H1 (cell line): Measurements from ENCODE around the gene LY6G6D. TPM values are rescaled to one million over a fixed set of nuclear protein-coding genes. Genes with fewer than 3 reads are reported as not detected.

Experiments
- CTCF ChIA-PET: fragments of 300-600 bp; sonication (Branson Sonifier 250); formaldehyde crosslinking; loops from one replicate; lab custom pipeline; 2021; ENCODE audit not compliant: partially characterized antibody; lab: Charles Lee
- POLR2A ChIA-PET: fragments of 300-600 bp; sonication (Branson Sonifier 250); formaldehyde crosslinking; loops from one replicate; lab custom pipeline; 2021; ENCODE audit warnings: inconsistent platforms; ENCODE audit not compliant: partially characterized antibody; lab: Charles Lee
- DNase-seq, 2 experiments: peaks; one replicate each; pipeline versions ENCODE4 v3.0.0 to v3.0.0-alpha.2; 2010 to 2022; ENCODE audit warnings: low spot score in 2 of 2, low read depth in 1 of 2, mixed read lengths in 1 of 2
- FAIRE-seq: peaks from 2 replicates; lab custom pipeline; 2011; peaks lifted over from hg19 to GRCh38; lab: Jason Lieb, UNC
- H2AFZ ChIP-seq: 2 replicates; pipeline ENCODE4 v1.8.1; 2012; ENCODE audit warnings: low read length, inconsistent platforms
- H2AK5ac ChIP-seq: 2 replicates; pipeline ENCODE4 v1.6.1; 2013; ENCODE audit warnings: low read depth, low read length
- H2BK120ac ChIP-seq: replicated peaks from 2 replicates; pipeline ENCODE3; 2013; ENCODE audit warnings: low read depth, low read length, inconsistent platforms
- H2BK12ac ChIP-seq: 2 replicates; pipeline ENCODE4 v1.6.1; 2013; ENCODE audit warnings: low read depth, low read length
- H2BK15ac ChIP-seq: 2 replicates; pipeline ENCODE4 v1.6.1; 2013; ENCODE audit warnings: low read length
- H2BK20ac ChIP-seq: 2 replicates; pipeline ENCODE4 v1.6.1; 2013; ENCODE audit warnings: low read length
- H2BK5ac ChIP-seq: 2 replicates; pipeline ENCODE4 v1.6.1; 2013; ENCODE audit warnings: low read depth, low read length
- H3K14ac ChIP-seq: 2 replicates; pipeline ENCODE4 v1.6.1; 2013; ENCODE audit warnings: inconsistent platforms; ENCODE audit not compliant: insufficient read length
- H3K18ac ChIP-seq: 2 replicates; pipeline ENCODE4 v1.6.1; 2013; ENCODE audit warnings: low read length; ENCODE audit errors: extremely low read depth
- H3K23ac ChIP-seq: 2 replicates; pipeline ENCODE4 v1.6.1; 2013; ENCODE audit warnings: inconsistent platforms; ENCODE audit not compliant: insufficient read length
- H3K23me2 ChIP-seq: 2 replicates; pipeline ENCODE4 v1.6.1; 2013; ENCODE audit warnings: low read depth, low read length
- H3K27ac ChIP-seq: 2 replicates; pipeline ENCODE4 v1.6.1; 2011; ENCODE audit warnings: low read depth, low read length, inconsistent platforms
- H3K27me3 ChIP-seq, 4 experiments: replicated peaks in 1 of 4; 1 replicate in 1 of 4; 2 replicates in 3 of 4; pipeline versions ENCODE4 v1.6.1 to v1.8.1; 2011 to 2013; ENCODE audit warnings: low read length in 3 of 4, mild to moderate bottlenecking in 3 of 4, inconsistent platforms in 2 of 4, mixed read lengths in 2 of 4, moderate library complexity in 1 of 4; ENCODE audit not compliant: control insufficient read depth in 3 of 4, insufficient read depth in 3 of 4; ENCODE audit errors: extremely low read depth in 1 of 4
- H3K36me3 ChIP-seq, 4 experiments: 2 replicates each; pipeline versions ENCODE4 v1.6.1 to v1.8.1; 2011 to 2013; ENCODE audit warnings: mild to moderate bottlenecking in 4 of 4, low read length in 3 of 4, moderate library complexity in 2 of 4, control low read depth in 1 of 4, inconsistent platforms in 1 of 4; ENCODE audit not compliant: insufficient read depth in 4 of 4, control insufficient read depth in 2 of 4
- H3K4ac ChIP-seq: replicated peaks from 2 replicates; pipeline ENCODE3; 2013; ENCODE audit warnings: low read length, low read depth, mixed read lengths, inconsistent platforms; ENCODE audit not compliant: insufficient read length
- H3K4me1 ChIP-seq, 4 experiments: replicated peaks in 1 of 4; 1 replicate in 1 of 4; 2 replicates in 3 of 4; pipeline versions ENCODE4 v1.6.1 to v1.8.1; 2011 to 2013; ENCODE audit warnings: low read length in 3 of 4, inconsistent platforms in 2 of 4, mixed read lengths in 1 of 4; ENCODE audit not compliant: insufficient read depth in 4 of 4, control insufficient read depth in 3 of 4
- H3K4me2 ChIP-seq, 2 experiments: 2 replicates each; pipeline versions ENCODE4 v1.6.1 to v1.8.1; 2011 to 2013; ENCODE audit warnings: low read depth in 2 of 2, low read length in 2 of 2, control low read depth in 1 of 2, inconsistent platforms in 1 of 2, mild to moderate bottlenecking in 1 of 2; ENCODE audit not compliant: insufficient read depth in 1 of 2
- H3K4me3 ChIP-seq, 4 experiments: fragments of 200-600, 300-600 bp in 1 of 4; sonication (generic), shearing (Covaris generic), sonication (Bioruptor Twin) in 1 of 4; 2 replicates each; pipeline versions ENCODE4 v1.5.1 to v1.8.1; 2011 to 2016; ENCODE audit warnings: low read length in 4 of 4, low read depth in 3 of 4, control low read depth in 2 of 4, inconsistent platforms in 2 of 4, mild to moderate bottlenecking in 2 of 4, mixed read lengths in 1 of 4, moderate library complexity in 1 of 4; ENCODE audit not compliant: insufficient read depth in 2 of 4; ENCODE audit errors: extremely low read depth in 1 of 4
- H3K56ac ChIP-seq: replicated peaks from 2 replicates; pipeline ENCODE3; 2013; ENCODE audit warnings: low read depth, mild to moderate bottlenecking, mixed read lengths, low read length, inconsistent platforms; ENCODE audit not compliant: insufficient read length
- H3K79me1 ChIP-seq: 2 replicates; pipeline ENCODE4 v1.6.1; 2013; ENCODE audit warnings: low read depth, low read length, control low read depth
- H3K79me2 ChIP-seq, 2 experiments: 2 replicates each; pipeline versions ENCODE4 v1.6.1 to v1.8.1; 2012 to 2013; ENCODE audit warnings: low read length in 2 of 2, mild to moderate bottlenecking in 2 of 2, inconsistent platforms in 1 of 2; ENCODE audit not compliant: insufficient read depth in 2 of 2, control insufficient read depth in 1 of 2
- H3K9ac ChIP-seq, 4 experiments: replicated peaks in 1 of 4; 1 replicate in 1 of 4; 2 replicates in 3 of 4; pipeline versions ENCODE4 v1.6.1 to v1.8.1; 2011 to 2013; ENCODE audit warnings: low read depth in 3 of 4, low read length in 3 of 4, control low read depth in 2 of 4, mild to moderate bottlenecking in 2 of 4, moderate library complexity in 2 of 4, inconsistent platforms in 1 of 4; ENCODE audit errors: extremely low read depth in 1 of 4
- H3K9me3 ChIP-seq, 2 experiments: 2 replicates each; pipeline versions ENCODE4 v1.6.1 to v1.8.1; 2012 to 2013; ENCODE audit warnings: mild to moderate bottlenecking in 2 of 2, moderate library complexity in 2 of 2, control low read depth in 1 of 2, inconsistent platforms in 1 of 2, low read depth in 1 of 2, low read length in 1 of 2, mixed read lengths in 1 of 2; ENCODE audit not compliant: insufficient read depth in 2 of 2
- H4K20me1 ChIP-seq, 2 experiments: replicated peaks in 1 of 2; 2 replicates each; pipeline versions ENCODE3 to v1.8.1; 2011 to 2013; ENCODE audit warnings: inconsistent platforms in 2 of 2, low read length in 2 of 2, mild to moderate bottlenecking in 1 of 2; ENCODE audit not compliant: insufficient read depth in 2 of 2, control insufficient read depth in 1 of 2
- H4K5ac ChIP-seq: 2 replicates; pipeline ENCODE4 v1.6.1; 2013; ENCODE audit warnings: low read length, low read depth, mixed read lengths, inconsistent platforms; ENCODE audit not compliant: insufficient read length
- H4K8ac ChIP-seq: 2 replicates; pipeline ENCODE4 v1.8.0; 2013; ENCODE audit warnings: mild to moderate bottlenecking, moderate library complexity, low read length, inconsistent platforms; ENCODE audit not compliant: insufficient read depth; ENCODE audit errors: extremely low read depth
- H4K91ac ChIP-seq: replicated peaks from 2 replicates; pipeline ENCODE3; 2013; ENCODE audit warnings: low read length, mixed read lengths, inconsistent platforms; ENCODE audit not compliant: insufficient read length
- CBX5 ChIP-seq: fragments of 300-800, 300-1000 bp; sonication (generic); IDR thresholded peaks from 2 replicates; pipeline ENCODE4 v1.7.1; 2016; ENCODE audit warnings: antibody characterized with exemption, low read length, low read depth
- CBX8 ChIP-seq: fragments of 300-800, 300-1000 bp; sonication (generic); IDR thresholded peaks from 2 replicates; pipeline ENCODE4 v1.7.1; 2016; ENCODE audit warnings: low read depth, low read length, borderline replicate concordance
- CTBP2 ChIP-seq: IDR thresholded peaks from 2 replicates; pipeline ENCODE4 v1.7.0; 2011; ENCODE audit warnings: borderline replicate concordance, mild to moderate bottlenecking, moderate library complexity, mixed read lengths, low read length; ENCODE audit not compliant: insufficient read depth, insufficient read length
- E2F6 ChIP-seq: IDR thresholded peaks from 2 replicates; pipeline ENCODE4 v1.6.1; 2012; ENCODE audit warnings: inconsistent platforms
- HDAC6 ChIP-seq: IDR thresholded peaks from one replicate; pipeline ENCODE4 v1.7.1; 2012; ENCODE audit warnings: low read depth, mild to moderate bottlenecking, inconsistent platforms, low read length, moderate library complexity
- KDM5A ChIP-seq: fragments of 200-600 bp; IDR thresholded peaks from 2 replicates; pipeline ENCODE4 v1.7.1; 2012; ENCODE audit warnings: mild to moderate bottlenecking, low read length, inconsistent platforms, mixed read lengths
- NANOG ChIP-seq: IDR thresholded peaks from 2 replicates; pipeline ENCODE4 v1.6.1; 2011; ENCODE audit warnings: low read length, low read depth, mild to moderate bottlenecking, inconsistent platforms; ENCODE audit not compliant: insufficient read depth, poor library complexity, severe bottlenecking
- POLR2AphosphoS5 ChIP-seq: IDR thresholded peaks from 2 replicates; pipeline ENCODE4 v1.6.1; 2011; ENCODE audit warnings: low read depth, low read length
- SAP30 ChIP-seq: fragments of 300-600 bp; sonication (generic); IDR thresholded peaks from 2 replicates; pipeline ENCODE4 v1.7.1; 2012; ENCODE audit warnings: low read length, moderate library complexity, mild to moderate bottlenecking, inconsistent platforms; ENCODE audit not compliant: insufficient read depth, insufficient replicate concordance
- YY1 ChIP-seq: IDR thresholded peaks from 2 replicates; pipeline ENCODE4 v1.6.1; 2011; ENCODE audit warnings: low read depth, mild to moderate bottlenecking, low read length
- WGBS, 2 experiments: shearing (Covaris generic) in 1 of 2; methylation state at CpG; one replicate each; pipeline versions ENCODE4 v1.1.6 to v1.1.7; 2013 to 2015; ENCODE audit warnings: low lambda C conversion rate in 2 of 2, mixed read lengths in 2 of 2, inconsistent platforms in 1 of 2, low coverage in 1 of 2, missing lambda C conversion rate in 1 of 2; ENCODE audit not compliant: insufficient replicate concordance in 2 of 2, insufficient coverage in 1 of 2, insufficient read length in 1 of 2; ENCODE audit errors: extremely low coverage in 1 of 2, missing lambda C conversion rate in 1 of 2; 5-methylcytosine and 5-hydroxymethylcytosine counted together
- polyA plus RNA-seq, 7 experiments: library from polyadenylated mRNA; depleted of rRNA in 3 of 7; stranded (reverse) in 5 of 7; unstranded in 2 of 7; fragments of >200 nt in 5 of 7; fragments of 200-250 nt in 2 of 7; gene quantifications; 1 replicate in 5 of 7; 2 replicates in 1 of 7; 4 replicates in 1 of 7; pipeline versions ENCODE4 v1.2.1 to v1.2.3, GENCODE V29; 2011 to 2013; ENCODE audit warnings: missing spikeins in 2 of 7, mixed read lengths in 2 of 7
- total RNA-seq: library from RNA; stranded (reverse); fragmentation: NEBNext Ultra II Directional; extraction: Animal tissue kit (Norgen Biotek cat#: 25700); gene quantifications from 2 replicates; pipeline ENCODE4 v1.2.1, GENCODE V29; 2021

Gene LY6G6D
- total and polyA plus RNA-seq, 2 of the 8 experiments (the other 6 are each of a cell fraction or from before 2014, with no cell fraction given): 1.8 TPM; not detected in 1

- TF ChIP-seq E2F6 (no peak), SAP30 (no peak), CBX8 (no peak), KDM5A (no peak), CTBP2 (no peak), CBX5 (no peak), HDAC6 (no peak), NANOG (no peak), YY1 (no peak), POLR2AphosphoS5 (no peak)
- Histone ChIP-seq H3K4me3 (no peak overlapping the region), H3K36me3 (peaks cover 0 to 7% (median 0%) of the 10 kb centered on the region in 4 experiments; a peak in 2 of 8 replicates), H3K56ac (no peak overlapping the region), H2AFZ (no peak overlapping the region), H2BK20ac (no peak overlapping the region), H3K14ac (no peak overlapping the region), H3K4ac (no peak overlapping the region), H2BK12ac (no peak overlapping the region), H3K18ac (no peak overlapping the region), H3K4me1 (no peaks in the 10 kb centered on the region), H3K9ac (no peak overlapping the region), H3K4me2 (no peak overlapping the region), H3K23ac (no peak overlapping the region), H3K79me2 (no peaks in the 10 kb centered on the region), H3K23me2 (no peaks in the 10 kb centered on the region), H4K20me1 (no peaks in the 10 kb centered on the region), H3K79me1 (no peaks in the 10 kb centered on the region), H4K8ac (no peak overlapping the region), H4K91ac (no peak overlapping the region), H2BK120ac (no peak overlapping the region), H4K5ac (no peak overlapping the region), H3K27me3 (no peaks in the 10 kb centered on the region), H3K27ac (no peak overlapping the region), H2BK15ac (no peak overlapping the region), H2BK5ac (no peak overlapping the region), H2AK5ac (no peak overlapping the region), H3K9me3 (no peaks in the 10 kb centered on the region)
- FAIRE-seq (no peak), DNase-seq (no peak)
- WGBS, 2 experiments: 91% methylated on average over 7 of the region's 7 CpGs; no CpG with 5 or more reads in 1 of the 2 experiments
- ChIA-PET CTCF (interaction anchor here (0.7 to 4.2 kb wide), 4 partner anchors 20 to 140 kb away, joined by 3 to 25 read pairs (median 8); partner anchors contain the start of gene DDAH2), POLR2A (interaction anchor here (0.7 to 4.8 kb wide), 9 partner anchors 8 to 77 kb away, joined by 3 to 33 read pairs (median 4); partner anchors contain the start of genes HSPA1B, MSH5, SAPCD1 and VARS1)
Measured at GRCh38 chr6:31750411-31751022, 35.4 kb downstream of the LY6G6D start.
